ENCODE measurements around the gene EPG5. TPM values are rescaled to one million over a fixed set of nuclear protein-coding genes. Genes with fewer than 3 reads are reported as not detected.
"Not testable (repeated sequence)": the region's sequence is repeated elsewhere in the genome, so short reads cannot be mapped to it uniquely, and the experiment has no call there.

Gene EPG5
- total RNA-seq, 1 experiment from 2014 or later, result 5.2 TPM

DNA sequence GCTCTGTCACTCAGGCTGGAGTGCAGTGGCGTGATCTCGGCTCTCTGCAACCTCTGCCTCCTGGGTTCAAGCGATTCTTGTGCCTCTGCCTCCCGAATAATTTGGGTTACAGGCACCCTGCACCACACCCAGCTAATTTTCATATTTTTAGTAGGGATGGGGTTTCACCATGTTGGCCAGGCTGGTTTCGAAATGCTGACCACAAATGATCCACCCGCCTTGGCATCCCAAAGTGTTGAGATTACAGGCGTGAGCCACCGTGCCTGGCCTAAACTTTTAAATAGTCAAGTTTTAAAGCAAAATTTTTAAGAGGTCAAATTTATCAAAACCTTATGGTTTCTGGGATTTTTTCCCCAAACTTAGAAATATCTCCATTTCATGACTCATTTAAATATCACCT, 148.4 kb downstream of the EPG5 start:
- not testable (repeated sequence) for H3K36me3 ChIP-seq (replicated peaks; ENCODE audit: control insufficient read depth, insufficient read depth, low read length); H3K4me3 ChIP-seq (ENCODE audit: insufficient read depth, low read depth, low read length); H3K27me3 ChIP-seq (ENCODE audit: control insufficient read depth, insufficient read depth, low read length); DNase-seq

DNA sequence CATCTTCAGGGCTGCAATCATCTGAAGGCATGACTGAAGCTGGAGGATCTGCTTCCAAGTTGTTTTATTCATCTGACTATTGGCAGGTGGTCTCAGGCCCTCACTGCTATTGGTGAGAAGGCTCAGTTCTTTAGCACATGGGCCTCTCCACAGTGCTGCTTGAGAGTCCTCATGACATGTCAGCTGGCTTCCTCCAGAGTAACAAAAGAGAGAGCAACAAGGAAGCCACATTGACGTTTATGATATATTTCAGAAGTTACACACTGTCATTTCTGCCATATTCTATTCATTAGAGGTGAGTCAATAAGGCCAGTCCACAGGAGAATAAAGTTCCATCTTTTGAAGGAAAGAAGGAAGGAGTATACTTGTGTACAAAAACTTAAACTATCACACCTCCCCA, 149.6 kb downstream of the EPG5 start:
- no peak for DNase-seq
- Histone ChIP-seq H3K4me3 (ENCODE audit: insufficient read depth, low read depth, low read length) (no peak overlapping the region), H3K36me3 (replicated peaks; ENCODE audit: control insufficient read depth, insufficient read depth, low read length) (no peaks in the 10 kb centered on the region), H3K27me3 (ENCODE audit: control insufficient read depth, insufficient read depth, low read length) (no peaks in the 10 kb centered on the region)

DNA sequence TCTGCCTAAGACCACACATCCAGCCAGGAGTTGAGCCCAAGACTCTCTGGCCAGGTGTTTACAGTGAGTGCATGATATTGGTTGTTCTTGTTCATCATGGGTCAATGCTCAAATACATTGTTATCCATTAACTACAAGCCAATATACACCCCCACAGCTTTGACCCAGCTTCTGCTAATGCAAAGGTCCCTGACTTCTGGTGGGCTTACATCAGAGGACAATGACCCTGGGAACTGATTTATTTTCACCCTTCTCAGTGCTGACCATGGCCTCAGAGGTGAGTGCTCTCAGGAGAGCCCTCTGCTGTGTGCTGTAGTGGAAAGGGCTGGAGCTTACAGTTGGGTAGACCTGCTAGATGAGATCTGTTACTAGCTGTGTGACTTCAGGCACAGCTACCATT, 152.4 kb downstream of the EPG5 start:
- not testable (repeated sequence) for H3K4me3 ChIP-seq (ENCODE audit: insufficient read depth, low read depth, low read length); H3K27me3 ChIP-seq (ENCODE audit: control insufficient read depth, insufficient read depth, low read length); DNase-seq; H3K36me3 ChIP-seq (replicated peaks; ENCODE audit: control insufficient read depth, insufficient read depth, low read length)

DNA sequence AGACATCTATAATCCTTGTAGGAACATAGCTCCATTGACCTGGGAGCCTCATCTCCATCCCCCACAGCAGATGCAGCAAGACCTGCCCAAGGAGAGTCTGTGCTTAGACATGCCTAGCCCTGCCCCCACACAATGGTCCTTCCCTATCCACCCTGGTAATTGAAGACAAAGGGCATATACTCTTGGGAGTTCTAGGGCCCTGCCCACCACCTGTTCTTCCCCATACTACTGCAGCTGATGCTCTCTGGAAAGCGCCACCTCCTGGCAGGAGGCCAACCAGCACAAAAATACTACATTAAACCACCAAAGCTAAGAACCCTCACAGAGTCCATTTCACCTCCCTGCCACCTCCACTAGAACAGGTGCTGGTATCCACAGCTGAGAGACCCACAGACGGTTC, 160.0 kb downstream of the EPG5 start:
- DNase-seq; H3K4me3 ChIP-seq (ENCODE audit: insufficient read depth, low read depth, low read length); H3K27me3 ChIP-seq (ENCODE audit: control insufficient read depth, insufficient read depth, low read length); H3K36me3 ChIP-seq (replicated peaks; ENCODE audit: control insufficient read depth, insufficient read depth, low read length): not testable (repeated sequence)

DNA sequence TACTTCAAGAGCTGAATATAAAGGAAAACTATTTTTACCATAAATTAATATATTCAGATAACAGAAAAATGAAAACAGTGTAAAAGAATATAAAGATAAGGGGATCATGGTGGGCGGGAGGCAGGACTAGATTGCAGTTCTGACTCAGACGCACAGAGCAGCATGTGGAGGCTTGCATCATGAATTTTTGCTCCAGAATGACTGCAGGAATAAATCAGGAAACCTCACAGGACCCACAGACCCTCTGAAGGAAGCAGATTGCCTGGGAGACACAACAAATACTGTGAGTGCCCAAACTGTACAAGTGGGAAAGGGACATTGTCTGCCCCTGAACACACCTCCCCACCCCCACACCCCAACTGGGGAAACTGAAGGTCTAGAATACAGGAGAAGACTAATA, 160.9 kb downstream of the EPG5 start:
- H3K27me3 ChIP-seq (ENCODE audit: control insufficient read depth, insufficient read depth, low read length), result no peaks in the 10 kb centered on the region
- DNase-seq, result no peak
- H3K4me3 ChIP-seq (ENCODE audit: insufficient read depth, low read depth, low read length), result no peak overlapping the region
- H3K36me3 ChIP-seq (replicated peaks; ENCODE audit: control insufficient read depth, insufficient read depth, low read length), result no peaks in the 10 kb centered on the region

DNA sequence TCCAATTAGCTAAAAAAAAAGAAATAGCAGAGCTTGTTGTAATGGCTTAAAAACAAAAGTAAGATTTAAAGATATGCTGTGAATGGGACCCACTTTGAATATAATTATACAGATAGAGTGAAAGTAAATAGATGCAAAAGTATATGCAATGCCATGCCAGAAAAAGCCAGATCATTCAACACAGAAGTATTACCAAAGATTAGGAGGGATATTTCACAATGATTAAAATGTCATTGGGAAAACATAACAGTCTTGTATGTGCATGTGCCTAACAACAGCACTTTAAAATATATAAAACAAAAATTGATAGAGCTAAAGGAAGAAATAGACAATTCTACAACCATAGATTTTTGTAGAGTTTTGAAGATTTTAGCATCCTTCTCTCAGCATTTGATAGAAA, 161.6 kb downstream of the EPG5 start:
- DNase-seq, result no peak
- no peaks in the 10 kb centered on the region for H3K36me3 ChIP-seq (replicated peaks; ENCODE audit: control insufficient read depth, insufficient read depth, low read length)
- no peaks in the 10 kb centered on the region for H3K27me3 ChIP-seq (ENCODE audit: control insufficient read depth, insufficient read depth, low read length)
- H3K4me3 ChIP-seq (ENCODE audit: insufficient read depth, low read depth, low read length), result no peak overlapping the region

DNA sequence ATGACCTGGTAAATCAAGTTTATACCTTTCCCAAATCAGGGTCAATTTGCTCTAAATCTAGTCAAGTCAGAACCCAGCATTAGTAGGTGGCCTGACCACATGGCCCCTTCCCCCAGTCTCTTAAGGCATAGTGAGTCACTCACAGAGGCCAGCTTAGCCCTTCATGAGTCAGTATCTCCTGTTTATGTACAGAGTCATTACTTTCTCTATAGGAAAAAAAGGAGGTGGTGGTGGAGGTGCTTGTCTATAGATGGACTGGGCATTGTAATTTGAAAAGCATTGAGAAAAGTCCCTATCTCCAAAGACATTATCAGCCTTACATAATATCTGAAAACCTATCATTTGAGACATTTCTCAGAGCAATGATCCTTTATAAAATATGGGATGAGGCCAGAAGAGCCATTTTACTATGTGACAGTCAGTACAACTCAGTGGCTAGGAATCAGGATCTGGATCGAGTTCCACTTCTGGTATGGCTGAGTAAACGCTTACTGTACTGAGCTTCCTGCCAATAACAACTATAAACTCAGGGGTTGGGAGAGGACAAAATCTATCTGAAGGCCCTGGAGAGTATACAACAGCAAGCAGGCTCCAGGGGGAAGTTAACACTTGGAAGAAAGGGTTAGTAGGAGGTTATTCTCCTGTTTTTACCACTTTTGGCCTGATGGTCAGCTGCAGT, 164.2 kb downstream of the EPG5 start:
- H3K4me3 ChIP-seq (ENCODE audit: insufficient read depth, low read depth, low read length), result no peak overlapping the region
- no peaks in the 10 kb centered on the region for H3K27me3 ChIP-seq (ENCODE audit: control insufficient read depth, insufficient read depth, low read length)
- no peak for DNase-seq
- H3K36me3 ChIP-seq (replicated peaks; ENCODE audit: control insufficient read depth, insufficient read depth, low read length), result no peaks in the 10 kb centered on the region

DNA sequence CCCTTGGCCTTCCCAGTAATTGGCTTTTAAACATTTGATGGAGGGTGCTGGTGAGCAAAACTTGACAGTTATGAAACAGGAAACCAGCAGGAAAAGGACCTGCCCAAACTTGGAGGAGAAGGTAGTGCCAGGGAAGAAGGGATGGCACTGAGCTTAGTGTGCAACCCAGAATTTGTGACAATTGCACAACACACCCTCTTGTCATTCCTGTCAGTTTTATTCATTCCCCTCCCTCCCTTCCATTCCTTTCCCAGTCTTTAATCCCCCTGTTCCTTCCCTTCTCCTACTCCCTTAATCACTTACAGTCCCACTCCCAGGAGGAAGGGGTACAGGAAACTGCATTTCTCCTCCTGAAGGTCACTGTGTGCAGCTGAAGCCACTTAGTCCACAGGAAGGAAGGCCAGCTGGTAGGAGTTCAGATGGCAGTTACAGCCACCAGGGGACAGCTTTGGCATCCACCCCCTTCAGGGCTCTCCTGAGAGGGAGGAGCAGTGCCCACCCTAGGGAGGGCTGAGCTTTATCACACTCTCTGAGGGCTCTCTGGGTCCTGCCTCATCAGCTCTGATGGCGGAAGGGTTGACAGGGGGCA, 165.6 kb downstream of the EPG5 start:
- no peaks in the 10 kb centered on the region for H3K27me3 ChIP-seq (ENCODE audit: control insufficient read depth, insufficient read depth, low read length)
- H3K4me3 ChIP-seq (ENCODE audit: insufficient read depth, low read depth, low read length), result no peak overlapping the region
- DNase-seq, result no peak
- no peaks in the 10 kb centered on the region for H3K36me3 ChIP-seq (replicated peaks; ENCODE audit: control insufficient read depth, insufficient read depth, low read length)

Other genes with a start within 250 kb of the EPG5 start
- gene SLC14A1, start 243.1 kb downstream of the EPG5 start, total RNA-seq (2014; rRNA removed; shearing (Covaris generic)), result not detected in 2 replicates
- not detected in 2 replicates for gene SIGLEC15, start 141.7 kb downstream of the EPG5 start, total RNA-seq (2014; rRNA removed; shearing (Covaris generic))
- gene PSTPIP2, start 104.9 kb upstream of the EPG5 start, total RNA-seq (2014; rRNA removed; shearing (Covaris generic)), result 0.42 and 0.74 TPM in 2 replicates
- gene ATP5F1A, start 131.0 kb upstream of the EPG5 start, total RNA-seq (2014; rRNA removed; shearing (Covaris generic)), result 979 and 1,013 TPM in 2 replicates
- gene HAUS1, start 137.1 kb upstream of the EPG5 start, total RNA-seq (2014; rRNA removed; shearing (Covaris generic)), result 60.3 and 67.7 TPM in 2 replicates